CD4-positive, alpha-beta memory T cell (primary cell): ENCODE measurements around the gene TBC1D14. TPM values are rescaled to one million over a fixed set of nuclear protein-coding genes. Genes with fewer than 3 reads are reported as not detected.

Experiments used
- CTCF ChIA-PET: fragments of 350-600 bp; sonication (Branson Sonifier 250); formaldehyde crosslinking; loops from one replicate; lab custom pipeline; 2021; ENCODE audit warnings: inconsistent platforms; ENCODE audit not compliant: partially characterized antibody; lab: Charles Lee
- POLR2A ChIA-PET: fragments of 350-600 bp; sonication (Branson Sonifier 250); formaldehyde crosslinking; loops from one replicate; lab custom pipeline; 2021; ENCODE audit not compliant: partially characterized antibody; lab: Charles Lee
- DNase-seq, 5 donors: peaks; one replicate each; pipeline versions ENCODE4 v3.0.0 to v3.0.0-alpha.2; 2020 to 2022; ENCODE audit warnings: mixed read lengths in 1 of 5
- H3K27ac ChIP-seq: one replicate; pipeline ENCODE4 v1.7.0; 2013; ENCODE audit warnings: low read depth, low read length
- H3K27me3 ChIP-seq: 2 replicates; pipeline ENCODE4 v1.7.0; 2013; ENCODE audit warnings: mild to moderate bottlenecking, low read length, moderate library complexity; ENCODE audit not compliant: insufficient read depth
- H3K36me3 ChIP-seq: 2 replicates; pipeline ENCODE4 v1.7.0; 2013; ENCODE audit warnings: mild to moderate bottlenecking, low read length, moderate library complexity; ENCODE audit not compliant: insufficient read depth
- H3K4me1 ChIP-seq: 2 replicates; pipeline ENCODE4 v1.7.0; 2013; ENCODE audit warnings: mild to moderate bottlenecking, low read length, moderate library complexity; ENCODE audit not compliant: insufficient read depth
- H3K4me3 ChIP-seq, 2 donors: one replicate each; pipeline ENCODE4 v1.7.0; 2013; ENCODE audit warnings: low read length in 2 of 2, mild to moderate bottlenecking in 1 of 2
- H3K9me3 ChIP-seq, 2 donors: one replicate each; pipeline ENCODE4 v1.7.0; 2013; ENCODE audit warnings: low read length in 2 of 2, control low read depth in 1 of 2; ENCODE audit not compliant: control insufficient read depth in 1 of 2
- H3K27ac Mint-ChIP-seq, 7 donors: one replicate each; pipeline ENCODE4 v1.8.0; 2020 to 2021; ENCODE audit warnings: mixed read lengths in 7 of 7, mild to moderate bottlenecking in 6 of 7, inconsistent platforms in 3 of 7, moderate library complexity in 3 of 7
- H3K27me3 Mint-ChIP-seq, 2 donors: one replicate each; pipeline ENCODE4 v1.8.0; 2020 to 2021; ENCODE audit warnings: mixed read lengths in 2 of 2
- H3K36me3 Mint-ChIP-seq, 2 donors: one replicate each; pipeline ENCODE4 v1.8.0; 2020 to 2021; ENCODE audit warnings: mixed read lengths in 2 of 2, inconsistent platforms in 1 of 2, mild to moderate bottlenecking in 1 of 2
- H3K4me1 Mint-ChIP-seq, 4 donors: one replicate each; pipeline ENCODE4 v1.8.0; 2020 to 2021; ENCODE audit warnings: mixed read lengths in 4 of 4, mild to moderate bottlenecking in 1 of 4
- H3K4me3 Mint-ChIP-seq, 8 donors: one replicate each; pipeline ENCODE4 v1.8.0; 2020 to 2021; ENCODE audit warnings: mixed read lengths in 8 of 8, mild to moderate bottlenecking in 7 of 8, moderate library complexity in 6 of 8, inconsistent platforms in 3 of 8
- H3K9me3 Mint-ChIP-seq, 8 donors: one replicate each; pipeline ENCODE4 v1.8.0; 2020 to 2021; ENCODE audit warnings: mixed read lengths in 8 of 8, mild to moderate bottlenecking in 5 of 8, inconsistent platforms in 3 of 8, moderate library complexity in 1 of 8
- intact Hi-C: fragments of 100-400 bp; cut with micrococcal nuclease; formaldehyde crosslinking; loops from one replicate; pipeline ENCODE4 v1.15.1; 2023
- polyA plus RNA-seq, 2 donors: library from polyadenylated mRNA; unstranded; fragments of 300-500 nt; fragmentation: Illumina TruSeq; gene quantifications; one replicate each; pipeline ENCODE4 v1.2.3, GENCODE V29; 2021
- total RNA-seq, 2 experiments: library from RNA; stranded (reverse); gene quantifications; one replicate each; pipeline ENCODE4 v1.2.3, GENCODE V29; 2021

The TBC1D14 gene
- total and polyA plus RNA-seq, 4 experiments from 2014 or later: 40.7 to 80.7 (median 63.0) TPM

DNA sequence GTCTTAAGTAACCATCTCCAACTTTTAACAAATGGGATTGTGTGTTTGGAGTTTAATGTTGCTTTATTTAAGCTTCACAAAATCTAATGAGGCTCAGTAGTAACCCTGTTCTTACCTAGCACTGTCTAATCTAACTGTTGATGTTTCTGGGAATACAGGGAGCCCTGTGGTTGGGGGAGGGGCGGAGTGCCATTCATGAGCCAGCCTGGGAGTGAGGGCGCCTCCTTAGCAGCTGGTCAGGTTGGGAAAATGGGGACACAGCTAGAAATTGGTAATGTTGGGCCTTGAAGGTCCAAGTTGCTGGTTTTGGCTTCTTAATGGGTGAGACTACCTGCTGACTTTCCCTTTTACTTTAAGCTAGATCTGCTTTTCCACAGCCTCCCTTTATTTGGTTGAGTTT lies 110.7 kb downstream of the TBC1D14 start:
- no peaks in the 10 kb centered on the region for H3K9me3 Mint-ChIP-seq
- intact Hi-C loops: no loop called here

GRCh38 chr4:7020856-7021255 lies 111.2 kb downstream of the TBC1D14 start:
- Mint-ChIP-seq H3K27ac (peak overlapping the region in 3 of 7 donors; percentile 3 to 42 (median 41)), H3K36me3 (peaks cover 27 to 64% of the 10 kb centered on the region in 2 donors), H3K9me3 (no peaks in the 10 kb centered on the region), H3K27me3 (no peaks in the 10 kb centered on the region), H3K4me3 (no peak overlapping the region), H3K4me1 (peaks cover 0 to 4% (median under 1%) of the 10 kb centered on the region in 4 donors)
- H3K4me1 ChIP-seq: no peaks in the 10 kb centered on the region
- CTCF ChIA-PET: interaction anchor here (0.8 to 1.4 kb wide), 2 partner anchors 9 to 18 kb away, joined by 3 to 4 read pairs; no protein-coding TSS in a partner anchor
- no peak for DNase-seq
- no peaks in the 10 kb centered on the region for H3K27me3 ChIP-seq
- no peaks in the 10 kb centered on the region for H3K9me3 ChIP-seq
- H3K36me3 ChIP-seq: peaks cover 52% of the 10 kb centered on the region
- POLR2A ChIA-PET: no interaction called here
- H3K4me3 ChIP-seq: no peak overlapping the region
- no peak overlapping the region for H3K27ac ChIP-seq
- intact Hi-C loops: no loop called here

More for the DNA sequence above, 110.7 kb downstream of the TBC1D14 start:
- Histone ChIP-seq H3K4me1 (no peaks in the 10 kb centered on the region), H3K27ac (no peak overlapping the region), H3K27me3 (no peaks in the 10 kb centered on the region), H3K4me3 (no peak overlapping the region), H3K9me3 (no peaks in the 10 kb centered on the region), H3K36me3 (peaks cover 53% of the 10 kb centered on the region)
- no peak overlapping the region for H3K4me3 Mint-ChIP-seq
- H3K4me1 Mint-ChIP-seq: peaks cover 0 to 4% (median under 1%) of the 10 kb centered on the region in 4 donors
- H3K27me3 Mint-ChIP-seq: no peaks in the 10 kb centered on the region
- ChIA-PET CTCF (interaction anchor here (0.8 to 1.4 kb wide), 2 partner anchors 8 to 18 kb away, joined by 3 to 4 read pairs; no protein-coding TSS in a partner anchor), POLR2A (no interaction called here)
- H3K36me3 Mint-ChIP-seq: peaks cover 28 to 64% of the 10 kb centered on the region in 2 donors
- DNase-seq: no peak
- H3K27ac Mint-ChIP-seq: peak overlapping the region in 3 of 7 donors; percentile 29 to 37 (median 30)

DNA sequence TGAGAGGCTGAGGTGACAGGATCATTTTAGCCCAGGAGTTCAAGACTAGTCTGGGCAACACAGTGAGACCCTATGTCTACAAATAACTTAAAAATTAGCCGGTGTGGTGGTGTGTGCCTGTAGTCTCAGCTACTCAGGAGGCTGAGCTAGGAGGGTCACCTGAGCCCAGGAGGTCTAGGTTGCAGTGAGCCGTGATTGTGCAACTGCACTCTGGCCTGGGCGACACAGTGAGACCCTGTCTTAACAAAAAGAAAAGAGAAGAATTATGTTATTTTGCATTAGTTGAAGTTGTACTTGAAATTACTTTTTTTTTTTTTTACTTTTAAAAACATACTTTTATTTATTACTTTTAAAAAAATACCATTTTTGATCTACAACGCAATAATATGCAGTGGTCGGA lies 111.7 kb downstream of the TBC1D14 start:
- Histone ChIP-seq H3K4me3 (no peak overlapping the region), H3K36me3 (peaks cover 52% of the 10 kb centered on the region), H3K4me1 (no peaks in the 10 kb centered on the region), H3K27me3 (no peaks in the 10 kb centered on the region), H3K9me3 (no peaks in the 10 kb centered on the region), H3K27ac (no peak overlapping the region)
- Mint-ChIP-seq H3K4me1 (peaks cover 0 to 4% (median under 1%) of the 10 kb centered on the region in 4 donors), H3K27me3 (no peaks in the 10 kb centered on the region), H3K27ac (no peak overlapping the region), H3K9me3 (no peaks in the 10 kb centered on the region), H3K4me3 (no peak overlapping the region), H3K36me3 (peaks cover 30 to 66% of the 10 kb centered on the region in 2 donors)
- ChIA-PET CTCF (interaction anchor here (1.4 kb wide), 1 partner anchor 9 kb away, joined by 3 read pairs; no protein-coding TSS in a partner anchor), POLR2A (no interaction called here)
- no peak for DNase-seq
- intact Hi-C loops: no loop called here

GRCh38 chr4:7021930-7022664 lies 112.5 kb downstream of the TBC1D14 start:
- H3K36me3 Mint-ChIP-seq: peaks cover 33 to 64% of the 10 kb centered on the region in 2 donors
- POLR2A ChIA-PET: no interaction called here
- peaks cover 0 to 4% (median under 1%) of the 10 kb centered on the region in 4 donors for H3K4me1 Mint-ChIP-seq
- H3K4me3 Mint-ChIP-seq: no peak overlapping the region
- Histone ChIP-seq H3K36me3 (peaks cover 54% of the 10 kb centered on the region), H3K27me3 (no peaks in the 10 kb centered on the region), H3K27ac (no peak overlapping the region), H3K4me3 (no peak overlapping the region), H3K4me1 (no peaks in the 10 kb centered on the region), H3K9me3 (no peaks in the 10 kb centered on the region)
- H3K27ac Mint-ChIP-seq: no peak overlapping the region
- DNase-seq: no peak
- intact Hi-C loops: no loop called here
- CTCF ChIA-PET: no interaction called here
- no peaks in the 10 kb centered on the region for H3K9me3 Mint-ChIP-seq
- no peaks in the 10 kb centered on the region for H3K27me3 Mint-ChIP-seq

DNA sequence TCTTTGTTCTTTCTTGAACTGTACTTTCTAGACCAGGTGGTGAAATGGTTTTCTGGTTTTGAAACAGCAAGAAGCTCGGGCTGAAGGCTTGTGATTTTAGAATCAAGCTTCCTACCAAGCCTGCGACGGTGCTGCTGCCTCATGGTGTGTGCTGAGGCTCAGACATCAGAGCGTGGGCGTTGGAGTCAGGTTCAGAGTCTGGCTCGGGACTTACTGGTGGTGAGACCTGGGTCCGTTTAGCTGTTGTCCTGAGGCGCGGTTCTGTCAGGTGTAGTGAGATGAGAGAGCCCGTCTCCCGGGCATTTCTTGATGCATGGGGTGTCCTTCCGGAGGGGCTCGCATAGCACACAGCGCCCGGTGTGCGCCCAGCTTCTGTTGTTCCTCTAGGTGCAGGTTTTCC lies 113.9 kb downstream of the TBC1D14 start:
- intact Hi-C loops: no loop called here
- Histone ChIP-seq H3K36me3 (peaks cover 50% of the 10 kb centered on the region), H3K27ac (no peak overlapping the region), H3K27me3 (no peaks in the 10 kb centered on the region), H3K9me3 (no peaks in the 10 kb centered on the region), H3K4me3 (no peak overlapping the region), H3K4me1 (no peaks in the 10 kb centered on the region)
- Mint-ChIP-seq H3K27ac (peak overlapping the region in 3 of 7 donors; percentile 4 to 71 (median 40)), H3K27me3 (no peaks in the 10 kb centered on the region), H3K4me3 (no peak overlapping the region), H3K36me3 (peaks cover 35 to 65% of the 10 kb centered on the region in 2 donors), H3K4me1 (peaks cover 0 to 4% (median under 1%) of the 10 kb centered on the region in 4 donors), H3K9me3 (no peaks in the 10 kb centered on the region)
- DNase-seq: no peak
- ChIA-PET CTCF (no interaction called here), POLR2A (no interaction called here)

- no peaks in the 10 kb centered on the region for H3K9me3 ChIP-seq
- H3K27me3 ChIP-seq: no peaks in the 10 kb centered on the region
- Mint-ChIP-seq H3K27me3 (no peaks in the 10 kb centered on the region), H3K27ac (no peak overlapping the region), H3K9me3 (no peaks in the 10 kb centered on the region), H3K4me1 (peaks cover 0 to 4% (median under 1%) of the 10 kb centered on the region in 4 donors), H3K4me3 (no peak overlapping the region), H3K36me3 (peaks cover 32 to 65% of the 10 kb centered on the region in 2 donors)
- H3K4me1 ChIP-seq: no peaks in the 10 kb centered on the region
- no peak for DNase-seq
- H3K4me3 ChIP-seq: no peak overlapping the region
- intact Hi-C loops: no loop called here
- CTCF ChIA-PET: no interaction called here
- POLR2A ChIA-PET: no interaction called here
- H3K36me3 ChIP-seq: peaks cover 48% of the 10 kb centered on the region
- no peak overlapping the region for H3K27ac ChIP-seq
Observed at GRCh38 chr4:7023901-7024300, 114.3 kb downstream of the TBC1D14 start.

GRCh38 chr4:7024336-7024890 lies 114.8 kb downstream of the TBC1D14 start:
- no peaks in the 10 kb centered on the region for H3K27me3 Mint-ChIP-seq
- POLR2A ChIA-PET: no interaction called here

More at GRCh38 chr4:7024336-7024890, 114.8 kb downstream of the TBC1D14 start:
- peaks cover 0 to 4% (median under 1%) of the 10 kb centered on the region in 4 donors for H3K4me1 Mint-ChIP-seq
- H3K27ac ChIP-seq: no peak overlapping the region
- peaks cover 48% of the 10 kb centered on the region for H3K36me3 ChIP-seq
- H3K4me1 ChIP-seq: no peaks in the 10 kb centered on the region
- CTCF ChIA-PET: no interaction called here
- no peak overlapping the region for H3K4me3 Mint-ChIP-seq
- no peaks in the 10 kb centered on the region for H3K9me3 ChIP-seq
- peaks cover 32 to 68% of the 10 kb centered on the region in 2 donors for H3K36me3 Mint-ChIP-seq
- no peaks in the 10 kb centered on the region for H3K27me3 ChIP-seq
- intact Hi-C loops: no loop called here
- no peak for DNase-seq
- peak overlapping the region in 2 of 7 donors; percentile 47 for H3K27ac Mint-ChIP-seq
- H3K4me3 ChIP-seq: no peak overlapping the region
- H3K9me3 Mint-ChIP-seq: no peaks in the 10 kb centered on the region
